H7 (cell line): ENCODE results near the gene CIAO1. TPM values are rescaled to one million over a fixed set of nuclear protein-coding genes. Genes with fewer than 3 reads are reported as not detected.
A peak's percentile ranks its signal among the peaks of the same experiment; 100 is the strongest.
"Not testable (repeated sequence)": the region's sequence is repeated elsewhere in the genome, so short reads cannot be mapped to it uniquely, and the experiment has no call there.

ENCODE experiments used
- DNase-seq: peaks from one replicate; pipeline ENCODE4 v3.0.0; 2012
- H3K27me3 ChIP-seq: 2 replicates; pipeline ENCODE4 v1.6.0; 2011; ENCODE audit warnings: mild to moderate bottlenecking, low read length; ENCODE audit not compliant: control insufficient read depth, insufficient read depth
- H3K36me3 ChIP-seq: replicated peaks from 2 replicates; pipeline ENCODE4 v1.5.1; 2011; ENCODE audit warnings: low read length; ENCODE audit not compliant: control insufficient read depth, insufficient read depth
- H3K4me3 ChIP-seq: 2 replicates; pipeline ENCODE4 v1.5.1; 2011; ENCODE audit warnings: low read depth, mild to moderate bottlenecking, control low read depth, low read length, moderate library complexity; ENCODE audit not compliant: insufficient read depth
- total RNA-seq: library from RNA; depleted of rRNA; stranded (reverse); fragments of >200 nt; shearing (Covaris generic); gene quantifications from 2 replicates; pipeline ENCODE4 v1.2.3, GENCODE V29; 2014

The CIAO1 gene
- total RNA-seq, 1 experiment from 2014 or later = 111 TPM

- Histone ChIP-seq H3K36me3 (peaks cover 53% of the 10 kb centered on the region), H3K4me3 (no peak overlapping the region), H3K27me3 (no peaks in the 10 kb centered on the region)
- DNase-seq = no peak
These were observed 10.9 kb downstream of the CIAO1 start for GRCh38 chr2:96276787-96277499.

GRCh38 chr2:96287273-96287856 is 21.3 kb downstream of the CIAO1 start:
- Histone ChIP-seq H3K27me3 (no peaks in the 10 kb centered on the region), H3K36me3 (peaks cover 91% of the 10 kb centered on the region), H3K4me3 (no peak overlapping the region)
- no peak for DNase-seq

- Histone ChIP-seq H3K36me3 (peaks cover 79% of the 10 kb centered on the region), H3K4me3 (no peak overlapping the region), H3K27me3 (no peaks in the 10 kb centered on the region)
- no peak for DNase-seq
These were observed 25.7 kb downstream of the CIAO1 start for GRCh38 chr2:96291751-96292150.

- H3K36me3 ChIP-seq = peaks cover 77% of the 10 kb centered on the region
- H3K4me3 ChIP-seq, DNase-seq, H3K27me3 ChIP-seq: not testable (repeated sequence)
These were observed 28.2 kb downstream of the CIAO1 start for GRCh38 chr2:96294271-96294670.

- H3K27me3 ChIP-seq = no peaks in the 10 kb centered on the region
- DNase-seq = no peak
- peaks cover 70% of the 10 kb centered on the region for H3K36me3 ChIP-seq
- H3K4me3 ChIP-seq = no peak overlapping the region
These were observed 30.9 kb downstream of the CIAO1 start for GRCh38 chr2:96296925-96297324.

- no peak overlapping the region for H3K4me3 ChIP-seq
- no peaks in the 10 kb centered on the region for H3K27me3 ChIP-seq
- DNase-seq = no peak
- H3K36me3 ChIP-seq = peaks cover 61% of the 10 kb centered on the region
These were observed 35.8 kb downstream of the CIAO1 start for GRCh38 chr2:96301865-96302264.

GRCh38 chr2:96304606-96305005 is 38.6 kb downstream of the CIAO1 start:
- Histone ChIP-seq H3K27me3 (no peaks in the 10 kb centered on the region), H3K4me3 (peak overlapping the region; percentile 55), H3K36me3 (peaks cover 36% of the 10 kb centered on the region)
- DNase-seq = no peak

- peak; percentile 93 for DNase-seq
- no peaks in the 10 kb centered on the region for H3K27me3 ChIP-seq
- H3K36me3 ChIP-seq = peaks cover 30% of the 10 kb centered on the region
- H3K4me3 ChIP-seq = peak within 1 kb of the TSS; percentile 55
These were observed 39.3 kb downstream of the CIAO1 start, which contains the start of gene SNRNP200 for GRCh38 chr2:96305091-96305978. Gene SNRNP200 (minus strand): TSS chr2:96305546. CDS start chr2:96305437, 109 bp downstream.

GRCh38 chr2:96305979-96306308 is 39.9 kb downstream of the CIAO1 start:
- DNase-seq = no peak

GRCh38 chr2:96306370-96306769 is 40.3 kb downstream of the CIAO1 start:
- no peaks in the 10 kb centered on the region for H3K27me3 ChIP-seq
- peak overlapping the region; percentile 55 for H3K4me3 ChIP-seq
- DNase-seq = no peak
- peaks cover 25% of the 10 kb centered on the region for H3K36me3 ChIP-seq

More at GRCh38 chr2:96305979-96306308, 39.9 kb downstream of the CIAO1 start:
- no peaks in the 10 kb centered on the region for H3K27me3 ChIP-seq
- H3K4me3 ChIP-seq = peak overlapping the region; percentile 55
- H3K36me3 ChIP-seq = peaks cover 28% of the 10 kb centered on the region

GRCh38 chr2:96308248-96308647 is 42.2 kb downstream of the CIAO1 start:
- Histone ChIP-seq H3K27me3 (no peaks in the 10 kb centered on the region), H3K36me3 (peaks cover 7% of the 10 kb centered on the region), H3K4me3 (no peak overlapping the region)
- no peak for DNase-seq

- H3K27me3 ChIP-seq = peaks cover 9% of the 10 kb centered on the region
- no peak overlapping the region for H3K4me3 ChIP-seq
- no peaks in the 10 kb centered on the region for H3K36me3 ChIP-seq
- no peak for DNase-seq
These were observed 49.0 kb downstream of the CIAO1 start for GRCh38 chr2:96315005-96315399.

GRCh38 chr2:96315400-96316071 is 49.5 kb downstream of the CIAO1 start:
- peaks cover 14% of the 10 kb centered on the region for H3K27me3 ChIP-seq
- no peaks in the 10 kb centered on the region for H3K36me3 ChIP-seq
- H3K4me3 ChIP-seq = no peak overlapping the region
- DNase-seq = no peak

GRCh38 chr2:96316999-96317398 is 51.0 kb downstream of the CIAO1 start:
- no peaks in the 10 kb centered on the region for H3K36me3 ChIP-seq
- no peak for DNase-seq
- no peak overlapping the region for H3K4me3 ChIP-seq
- H3K27me3 ChIP-seq = peaks cover 29% of the 10 kb centered on the region
